ENCODE measurements around the gene ZNF700. TPM values are rescaled to one million over a fixed set of nuclear protein-coding genes. Genes with fewer than 3 reads are reported as not detected.
"Not testable (repeated sequence)": the region's sequence is repeated elsewhere in the genome, so short reads cannot be mapped to it uniquely, and the experiment has no call there.

ZNF700 gene
- 5.7 and 8.7 TPM in 2 replicates for total RNA-seq (2014; rRNA removed; shearing (Covaris generic))

- peak; percentile 93 for DNase-seq (ENCODE audit: low read depth)
These were observed at the start of gene ZNF700 for GRCh38 chr19:11924886-11925650. ZNF700 (plus strand) TSS chr19:11925107; CDS start chr19:11925211, 104 bp downstream.

- peak; percentile 47 for DNase-seq (ENCODE audit: low read depth)
These were observed 45.1 kb upstream of the ZNF700 start for GRCh38 chr19:11879687-11880266.

GRCh38 chr19:11880598-11880997 is 44.3 kb upstream of the ZNF700 start:
- DNase-seq (ENCODE audit: low read depth): no peak

- peak; percentile 68 for DNase-seq (ENCODE audit: low read depth)
These were observed 43.6 kb upstream of the ZNF700 start for GRCh38 chr19:11881151-11881800.

- no peak for DNase-seq (ENCODE audit: low read depth)
These were observed 42.3 kb upstream of the ZNF700 start for GRCh38 chr19:11882606-11883005.

- DNase-seq (ENCODE audit: low read depth): no peak
These were observed 37.7 kb upstream of the ZNF700 start for GRCh38 chr19:11887234-11887610.

GRCh38 chr19:11887611-11888531 is 37.0 kb upstream of the ZNF700 start, which contains the start of gene ZNF69:
ZNF69 (plus strand) TSS chr19:11887782; CDS start chr19:11887924, 142 bp downstream.
- peak; percentile 90 for DNase-seq (ENCODE audit: low read depth)

- DNase-seq (ENCODE audit: low read depth): not testable (repeated sequence)
These were observed 35.0 kb upstream of the ZNF700 start for GRCh38 chr19:11889901-11890300.

- DNase-seq (ENCODE audit: low read depth): no peak
These were observed 34.3 kb upstream of the ZNF700 start for GRCh38 chr19:11890634-11891033.

GRCh38 chr19:11894851-11895250 is 30.1 kb upstream of the ZNF700 start:
- DNase-seq (ENCODE audit: low read depth): no peak

GRCh38 chr19:11902228-11902627 is 22.7 kb upstream of the ZNF700 start:
- no peak for DNase-seq (ENCODE audit: low read depth)

GRCh38 chr19:11905928-11906327 is 19.0 kb upstream of the ZNF700 start:
- DNase-seq (ENCODE audit: low read depth): no peak

GRCh38 chr19:11911937-11912336 is 13.0 kb upstream of the ZNF700 start:
- not testable (repeated sequence) for DNase-seq (ENCODE audit: low read depth)

GRCh38 chr19:11914417-11915051 is 10.4 kb upstream of the ZNF700 start:
- not testable (repeated sequence) for DNase-seq (ENCODE audit: low read depth)

- no peak for DNase-seq (ENCODE audit: low read depth)
These were observed 2.9 kb upstream of the ZNF700 start for GRCh38 chr19:11921852-11922495.

GRCh38 chr19:11925651-11926187 is 812 bp downstream of the ZNF700 start:
- DNase-seq (ENCODE audit: low read depth): not testable (repeated sequence)

GRCh38 chr19:11927227-11927626 is 2.3 kb downstream of the ZNF700 start:
- no peak for DNase-seq (ENCODE audit: low read depth)

GRCh38 chr19:11931051-11931450 is 6.1 kb downstream of the ZNF700 start:
- DNase-seq (ENCODE audit: low read depth): no peak

- DNase-seq (ENCODE audit: low read depth): no peak
These were observed 6.6 kb downstream of the ZNF700 start for GRCh38 chr19:11931513-11931912.

- DNase-seq (ENCODE audit: low read depth): not testable (repeated sequence)
These were observed 10.9 kb downstream of the ZNF700 start for GRCh38 chr19:11935829-11936228.
